OCI-LY7 (cell line): ENCODE measurements around the gene CCDC141. TPM values are rescaled to one million over a fixed set of nuclear protein-coding genes. Genes with fewer than 3 reads are reported as not detected.

Source experiments
- BruUV-seq: library from RNA; stranded (reverse); fragments of 400-500 nt; replicated peaks from 2 replicates; lab custom pipeline; 2021; lab: Mats Ljungman, UMichigan
- CTCF ChIA-PET: fragments of 300-600 bp; sonication (Branson Sonifier 250); formaldehyde crosslinking; loops from one replicate; lab custom pipeline; 2022; ENCODE audit warnings: antibody characterized with exemption; ENCODE audit not compliant: unreplicated experiment; lab: Charles Lee
- POLR2A ChIA-PET: fragments of 300-600 bp; sonication (Branson Sonifier 250); formaldehyde crosslinking; loops from one replicate; lab custom pipeline; 2022; ENCODE audit warnings: antibody characterized with exemption; lab: Charles Lee
- DNase-seq: peaks from one replicate; pipeline ENCODE4 v3.0.0-alpha.2; 2015; ENCODE audit warnings: low spot score
- H2AFZ ChIP-seq: fragments of 200-600 bp; sonication (generic), shearing (Covaris generic); 2 replicates; pipeline ENCODE4 v1.6.1; 2014; ENCODE audit warnings: mild to moderate bottlenecking, antibody characterized with exemption, low read length, moderate library complexity
- H3K27ac ChIP-seq: fragments of 200-600 bp; sonication (generic); 2 replicates; pipeline ENCODE4 v1.5.1; 2014; ENCODE audit warnings: mixed run types, low read depth, mild to moderate bottlenecking, moderate library complexity, low read length, inconsistent platforms; ENCODE audit not compliant: poor library complexity, severe bottlenecking
- H3K36me3 ChIP-seq: fragments of 200-600 bp; sonication (generic); 2 replicates; pipeline ENCODE4 v1.6.1; 2014; ENCODE audit warnings: mild to moderate bottlenecking, antibody characterized with exemption, low read length, moderate library complexity, mixed read lengths; ENCODE audit not compliant: insufficient read depth
- H3K4me1 ChIP-seq: fragments of 200-600 bp; sonication (generic); 2 replicates; pipeline ENCODE4 v1.5.1; 2014; ENCODE audit warnings: mild to moderate bottlenecking, low read length; ENCODE audit not compliant: insufficient read depth, poor library complexity, severe bottlenecking
- H3K4me2 ChIP-seq: fragments of 200-600 bp; sonication (generic); 2 replicates; pipeline ENCODE4 v1.6.1; 2014; ENCODE audit warnings: mild to moderate bottlenecking, low read length
- H3K4me3 ChIP-seq: fragments of 200-600 bp; sonication (generic); 2 replicates; pipeline ENCODE4 v1.5.1; 2014; ENCODE audit warnings: mild to moderate bottlenecking, low read depth, low read length; ENCODE audit not compliant: poor library complexity, severe bottlenecking
- H3K79me2 ChIP-seq: fragments of 200-600 bp; sonication (generic); 2 replicates; pipeline ENCODE4 v1.6.1; 2016; ENCODE audit warnings: low read depth, mild to moderate bottlenecking, low read length, moderate library complexity, mixed read lengths; ENCODE audit not compliant: insufficient read depth
- H3K9me2 ChIP-seq: fragments of 200-600 bp; sonication (generic); 2 replicates; pipeline ENCODE4 v1.6.1; 2016; ENCODE audit warnings: mild to moderate bottlenecking, low read length, mixed read lengths; ENCODE audit not compliant: insufficient read depth
- H3K9me3 ChIP-seq: fragments of 200-600 bp; sonication (generic); 2 replicates; pipeline ENCODE4 v1.6.1; 2014; ENCODE audit warnings: mild to moderate bottlenecking, mixed run types, low read length, mixed read lengths
- H4K20me1 ChIP-seq: fragments of 200-600 bp; sonication (generic); 2 replicates; pipeline ENCODE4 v1.6.1; 2014; ENCODE audit warnings: mild to moderate bottlenecking, antibody characterized with exemption, low read length, moderate library complexity, mixed read lengths; ENCODE audit not compliant: insufficient read depth
- CTCF ChIP-seq: fragments of 200-600 bp; sonication (generic); conservative IDR thresholded peaks from 2 replicates; pipeline ENCODE4 v1.5.1; 2014; ENCODE audit warnings: mild to moderate bottlenecking, antibody characterized with exemption, low read length, moderate library complexity, mixed read lengths
- EZH2phosphoT487 ChIP-seq: fragments of 200-600 bp; sonication (generic); IDR thresholded peaks from 2 replicates; pipeline ENCODE4 v1.6.1; 2018; ENCODE audit warnings: low read depth, borderline replicate concordance, mild to moderate bottlenecking, mixed run types, antibody characterized with exemption, low read length, moderate library complexity, mixed read lengths
- intact Hi-C: fragments of 100-400 bp; cut with micrococcal nuclease; formaldehyde crosslinking; loops from one replicate; pipeline ENCODE4 v1.10.0; 2022; ENCODE audit not compliant: unreplicated experiment
- total RNA-seq, 2 experiments: library from RNA; depleted of rRNA in 1 of 2; stranded (reverse); fragments of >200 nt in 1 of 2; shearing (Covaris generic) in 1 of 2; gene quantifications; 2 replicates each; pipeline ENCODE4 v1.2.3, GENCODE V29; 2014 to 2022

The CCDC141 gene
- total RNA-seq, 2 experiments from 2014 or later: 0.32 TPM; not detected in 1

GRCh38 chr2:178891959-178892485 lies 157.9 kb downstream of the CCDC141 start:
- no peak overlapping the region for H2AFZ ChIP-seq
- no peak overlapping the region for H3K4me3 ChIP-seq
- intact Hi-C loops: loop anchor here (1.0 to 5.0 kb wide), 2 partner anchors 130 to 237 kb away; no protein-coding TSS in a partner anchor
- no peaks in the 10 kb centered on the region for H3K79me2 ChIP-seq
- H4K20me1 ChIP-seq: no peaks in the 10 kb centered on the region
- TF ChIP-seq CTCF (no peak), EZH2phosphoT487 (no peak)
- ChIA-PET CTCF (no interaction called here), POLR2A (no interaction called here)
- H3K4me1 ChIP-seq: no peaks in the 10 kb centered on the region
- no peak overlapping the region for H3K27ac ChIP-seq
- no peaks in the 10 kb centered on the region for H3K9me3 ChIP-seq
- no peak overlapping the region for H3K4me2 ChIP-seq
- no peak for DNase-seq
- no peaks in the 10 kb centered on the region for H3K9me2 ChIP-seq
- no peaks in the 10 kb centered on the region for H3K36me3 ChIP-seq
- no TSS peak for BruUV-seq

- H3K79me2 ChIP-seq: no peaks in the 10 kb centered on the region
- TF ChIP-seq EZH2phosphoT487: no peak
- peak; percentile 96 for TF ChIP-seq CTCF
- H4K20me1 ChIP-seq: no peaks in the 10 kb centered on the region
- H3K9me3 ChIP-seq: no peaks in the 10 kb centered on the region
- BruUV-seq: no TSS peak
- H3K4me2 ChIP-seq: no peak overlapping the region
- intact Hi-C loops: loop anchor here (1.0 to 5.0 kb wide), 2 partner anchors 131 to 238 kb away; no protein-coding TSS in a partner anchor
- H3K36me3 ChIP-seq: no peaks in the 10 kb centered on the region
- no peaks in the 10 kb centered on the region for H3K9me2 ChIP-seq
- POLR2A ChIA-PET: interaction anchor here (0.6 to 2.3 kb wide), 2 partner anchors 11 to 784 kb away, joined by 3 to 6 read pairs; no protein-coding TSS in a partner anchor
- CTCF ChIA-PET: no interaction called here
- DNase-seq: peak; percentile 68
- no peak overlapping the region for H2AFZ ChIP-seq
- H3K27ac ChIP-seq: no peak overlapping the region
- no peaks in the 10 kb centered on the region for H3K4me1 ChIP-seq
- no peak overlapping the region for H3K4me3 ChIP-seq
Measured at GRCh38 chr2:178891265-178891958, 158.5 kb downstream of the CCDC141 start.

- Histone ChIP-seq H3K79me2 (no peaks in the 10 kb centered on the region), H3K9me3 (no peaks in the 10 kb centered on the region), H3K4me3 (no peak overlapping the region), H3K9me2 (no peaks in the 10 kb centered on the region), H3K4me1 (no peaks in the 10 kb centered on the region), H2AFZ (no peak overlapping the region), H3K27ac (no peak overlapping the region), H3K36me3 (no peaks in the 10 kb centered on the region), H3K4me2 (no peak overlapping the region), H4K20me1 (no peaks in the 10 kb centered on the region)
- BruUV-seq: no TSS peak
- no peak for DNase-seq
- ChIA-PET CTCF (no interaction called here), POLR2A (interaction anchor here (0.6 kb wide), 1 partner anchor 406 kb away, joined by 3 read pairs; no protein-coding TSS in a partner anchor)
- TF ChIP-seq EZH2phosphoT487 (no peak), CTCF (no peak)
- intact Hi-C loops: no loop called here
Measured at GRCh38 chr2:178886006-178886405, 163.9 kb downstream of the CCDC141 start.
